Measurements from ENCODE around the gene MRRF.

Gene MRRF

DNA sequence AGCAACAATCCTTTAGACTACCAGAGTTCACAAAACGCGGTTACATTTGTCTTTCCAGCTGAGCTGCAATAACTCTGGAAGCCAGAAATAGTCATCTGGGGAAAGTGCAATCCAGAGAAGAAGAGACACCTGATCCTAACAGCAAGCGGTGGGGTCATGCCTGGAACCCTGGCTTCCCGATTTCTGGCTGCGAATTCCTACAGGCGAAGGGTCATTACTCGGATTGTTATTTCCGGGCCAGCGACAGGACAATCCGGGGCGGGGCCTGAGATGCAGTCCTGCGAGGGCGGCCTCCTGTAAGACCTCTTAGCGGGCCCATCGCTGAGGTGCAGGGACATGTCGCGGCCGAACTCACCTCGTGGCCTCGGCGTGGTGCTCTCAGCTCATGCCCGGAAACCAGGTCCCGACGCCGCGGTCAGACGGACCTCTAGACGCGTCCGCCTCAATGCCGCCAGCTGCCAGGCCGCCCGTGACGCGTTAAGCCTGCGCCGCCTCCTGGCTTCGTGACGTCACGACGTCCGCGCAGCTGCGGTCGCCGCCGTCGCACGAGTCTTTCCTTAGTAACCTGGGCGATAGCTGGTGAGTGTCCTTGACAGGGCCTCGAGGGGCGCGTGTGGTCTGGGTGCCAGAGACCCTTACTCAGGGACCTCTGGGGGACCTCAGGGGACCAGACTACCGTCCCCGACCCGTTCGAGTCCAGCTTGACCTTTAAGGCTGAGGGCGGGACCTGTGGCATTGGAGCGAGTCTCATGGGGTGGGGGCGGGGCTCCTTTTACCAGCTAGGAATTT lies at the start of gene MRRF, which contains the start of gene RBM18:
MRRF (plus strand) TSS at position 523 of the 789 bp plus-strand sequence. CDS start 6,010 bp downstream, outside the sequence.
RBM18 (minus strand) TSS at position 481 of the 789 bp plus-strand sequence. CDS start 3,348 bp downstream, outside the sequence.
- H3K9me3 ChIP-seq (ENCODE audit: severe bottlenecking), result no peaks in the 10 kb centered on the region
- peak; percentile 16; the same call in 1 of the 2 replicates for TF ChIP-seq CTCF (IDR thresholded peaks at IDR 0.05; ENCODE audit: low read depth, low read length)

GRCh38 chr9:122215663-122216062 lies 49.0 kb upstream of the MRRF start:
- H3K9me3 ChIP-seq (ENCODE audit: severe bottlenecking), result peaks cover 3% of the 10 kb centered on the region
- H3K36me3 ChIP-seq, result no peaks in the 10 kb centered on the region
- no peak overlapping the region for H3K27ac ChIP-seq
- no peak for TF ChIP-seq CTCF (IDR thresholded peaks at IDR 0.05; ENCODE audit: low read depth, low read length)
- peaks cover 93% of the 10 kb centered on the region for H3K27me3 ChIP-seq (ENCODE audit: insufficient read depth, low read depth, severe bottlenecking)
- DNase-seq, result no peak
- H3K4me3 ChIP-seq (ENCODE audit: low read depth, low read length), result no peak overlapping the region

More for the DNA sequence above, at the start of gene MRRF, which contains the start of gene RBM18:
- peak within 1 kb of the TSS; percentile 87 for H3K27ac ChIP-seq
- DNase-seq, result peak; percentile 96
- H3K27me3 ChIP-seq (ENCODE audit: insufficient read depth, low read depth, severe bottlenecking), result no peaks in the 10 kb centered on the region
- peak within 1 kb of the TSS; percentile 90 for H3K4me3 ChIP-seq (ENCODE audit: low read depth, low read length)
- H3K36me3 ChIP-seq, result peaks cover 34% of the 10 kb centered on the region

- Histone ChIP-seq H3K27ac (no peak overlapping the region), H3K36me3 (no peaks in the 10 kb centered on the region), H3K4me3 (ENCODE audit: low read depth, low read length) (no peak overlapping the region), H3K27me3 (ENCODE audit: insufficient read depth, low read depth, severe bottlenecking) (peaks cover 96% of the 10 kb centered on the region), H3K9me3 (ENCODE audit: severe bottlenecking) (peaks cover 3% of the 10 kb centered on the region)
- DNase-seq, result no peak
- TF ChIP-seq CTCF (IDR thresholded peaks at IDR 0.05; ENCODE audit: low read depth, low read length), result no peak
Measured at GRCh38 chr9:122216138-122216797, 48.4 kb upstream of the MRRF start.

GRCh38 chr9:122216798-122217418 lies 47.8 kb upstream of the MRRF start:
- Histone ChIP-seq H3K27ac (no peak overlapping the region), H3K4me3 (ENCODE audit: low read depth, low read length) (no peak overlapping the region), H3K36me3 (no peaks in the 10 kb centered on the region), H3K27me3 (ENCODE audit: insufficient read depth, low read depth, severe bottlenecking) (peaks cover 96% of the 10 kb centered on the region), H3K9me3 (ENCODE audit: severe bottlenecking) (peaks cover 3% of the 10 kb centered on the region)
- no peak for DNase-seq
- TF ChIP-seq CTCF (IDR thresholded peaks at IDR 0.05; ENCODE audit: low read depth, low read length), result no peak

DNA sequence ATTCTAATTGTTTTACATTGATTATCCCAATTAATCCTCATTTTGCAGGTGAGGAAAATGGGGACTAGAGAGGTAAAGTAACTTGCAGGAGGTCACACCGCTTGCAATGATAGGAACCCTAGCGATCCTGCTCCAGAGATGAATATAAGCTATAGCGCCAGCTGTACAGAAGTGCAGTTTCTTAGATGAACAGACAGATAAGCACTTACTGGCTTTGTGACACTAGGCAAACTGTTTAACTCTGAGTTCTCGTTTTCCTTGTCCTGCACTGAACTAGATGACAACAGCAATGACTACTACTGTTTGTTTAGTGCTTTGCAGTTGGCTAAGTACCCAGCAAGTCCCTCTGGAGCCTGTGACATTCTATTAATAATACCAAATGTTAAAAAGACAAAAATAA lies 47.0 kb upstream of the MRRF start:
- TF ChIP-seq CTCF (IDR thresholded peaks at IDR 0.05; ENCODE audit: low read depth, low read length), result no peak
- Histone ChIP-seq H3K9me3 (ENCODE audit: severe bottlenecking) (peaks cover 3% of the 10 kb centered on the region), H3K4me3 (ENCODE audit: low read depth, low read length) (no peak overlapping the region), H3K27ac (no peak overlapping the region), H3K36me3 (no peaks in the 10 kb centered on the region), H3K27me3 (ENCODE audit: insufficient read depth, low read depth, severe bottlenecking) (peaks cover 96% of the 10 kb centered on the region)
- DNase-seq, result no peak

Measured in WERI-Rb-1 (cell line).